ENCODE results near the gene FURIN.

FURIN gene

GRCh38 chr15:90876046-90876445, 7.7 kb downstream of the FURIN start:
- Histone ChIP-seq H3K4me1 (ENCODE audit: insufficient read depth, insufficient read length) (peaks cover 16% of the 10 kb centered on the region), H3K4me3 (ENCODE audit: insufficient read length, low read depth) (no peak overlapping the region), H3K36me3 (ENCODE audit: insufficient read depth, insufficient read length, low read length) (peaks cover 60% of the 10 kb centered on the region), H3K9me3 (ENCODE audit: insufficient read depth, low read length) (no peaks in the 10 kb centered on the region), H3K9ac (ENCODE audit: insufficient read length, low read depth) (no peak overlapping the region), H3K27me3 (ENCODE audit: insufficient read depth, insufficient read length) (no peaks in the 10 kb centered on the region)
- no peak for DNase-seq (ENCODE audit: low read depth, low spot score)
- TF ChIP-seq ZNF274 (IDR thresholded peaks at IDR 0.05; ENCODE audit: low read depth, low read length) (no peak), YY1 (IDR thresholded peaks at IDR 0.05; ENCODE audit: insufficient read depth, insufficient read length) (no peak), SUZ12 (IDR thresholded peaks at IDR 0.05; ENCODE audit: extremely low read depth, insufficient read depth, insufficient read length) (no peak)

DNA sequence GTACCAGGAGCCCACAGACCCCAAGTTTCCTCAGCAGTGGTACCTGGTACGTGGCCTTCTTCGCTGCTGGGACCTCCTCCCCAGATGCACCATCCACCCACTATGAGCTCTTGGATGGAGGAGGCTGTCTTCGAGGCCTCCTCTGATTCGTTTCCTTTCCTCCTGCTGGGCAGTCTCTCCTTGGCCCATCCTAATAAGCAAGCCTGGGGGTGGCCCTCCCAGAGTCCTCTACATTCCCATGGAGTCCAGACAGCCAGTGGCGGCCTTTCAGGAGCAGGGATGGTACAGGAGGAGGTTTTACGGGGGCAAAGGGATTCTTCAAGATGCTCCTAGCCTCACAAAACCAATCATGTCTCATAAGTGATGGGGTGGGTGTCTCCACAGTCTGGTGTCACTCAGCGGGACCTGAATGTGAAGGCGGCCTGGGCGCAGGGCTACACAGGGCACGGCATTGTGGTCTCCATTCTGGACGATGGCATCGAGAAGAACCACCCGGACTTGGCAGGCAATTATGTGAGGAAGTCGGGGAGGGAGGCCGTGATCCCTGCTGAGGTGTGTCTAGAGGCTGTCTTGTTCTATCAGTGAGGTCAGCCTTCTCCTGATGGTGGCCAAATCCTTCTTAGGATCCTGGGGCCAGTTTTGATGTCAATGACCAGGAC, 8.3 kb downstream of the FURIN start:
- Histone ChIP-seq H3K4me3 (ENCODE audit: insufficient read length, low read depth) (no peak overlapping the region), H3K9me3 (ENCODE audit: insufficient read depth, low read length) (no peaks in the 10 kb centered on the region), H3K9ac (ENCODE audit: insufficient read length, low read depth) (no peak overlapping the region), H3K27me3 (ENCODE audit: insufficient read depth, insufficient read length) (no peaks in the 10 kb centered on the region), H3K4me1 (ENCODE audit: insufficient read depth, insufficient read length) (peaks cover 16% of the 10 kb centered on the region), H3K36me3 (ENCODE audit: insufficient read depth, insufficient read length, low read length) (peaks cover 66% of the 10 kb centered on the region)
- no peak for TF ChIP-seq ZNF274 (IDR thresholded peaks at IDR 0.05; ENCODE audit: low read depth, low read length)
- no peak for TF ChIP-seq SUZ12 (IDR thresholded peaks at IDR 0.05; ENCODE audit: extremely low read depth, insufficient read depth, insufficient read length)
- TF ChIP-seq YY1 (IDR thresholded peaks at IDR 0.05; ENCODE audit: insufficient read depth, insufficient read length), result no peak
- DNase-seq (ENCODE audit: low read depth, low spot score), result no peak

GRCh38 chr15:90877315-90877714, 8.9 kb downstream of the FURIN start:
- Histone ChIP-seq H3K36me3 (ENCODE audit: insufficient read depth, insufficient read length, low read length) (peaks cover 73% of the 10 kb centered on the region), H3K9me3 (ENCODE audit: insufficient read depth, low read length) (no peaks in the 10 kb centered on the region), H3K9ac (ENCODE audit: insufficient read length, low read depth) (no peak overlapping the region), H3K27me3 (ENCODE audit: insufficient read depth, insufficient read length) (no peaks in the 10 kb centered on the region), H3K4me1 (ENCODE audit: insufficient read depth, insufficient read length) (peaks cover 16% of the 10 kb centered on the region), H3K4me3 (ENCODE audit: insufficient read length, low read depth) (no peak overlapping the region)
- DNase-seq (ENCODE audit: low read depth, low spot score), result no peak
- TF ChIP-seq ZNF274 (IDR thresholded peaks at IDR 0.05; ENCODE audit: low read depth, low read length) (no peak), SUZ12 (IDR thresholded peaks at IDR 0.05; ENCODE audit: extremely low read depth, insufficient read depth, insufficient read length) (no peak), YY1 (IDR thresholded peaks at IDR 0.05; ENCODE audit: insufficient read depth, insufficient read length) (no peak)

GRCh38 chr15:90877996-90878395, 9.6 kb downstream of the FURIN start:
- Histone ChIP-seq H3K36me3 (ENCODE audit: insufficient read depth, insufficient read length, low read length) (peaks cover 80% of the 10 kb centered on the region), H3K27me3 (ENCODE audit: insufficient read depth, insufficient read length) (no peaks in the 10 kb centered on the region), H3K4me3 (ENCODE audit: insufficient read length, low read depth) (no peak overlapping the region), H3K9ac (ENCODE audit: insufficient read length, low read depth) (no peak overlapping the region), H3K4me1 (ENCODE audit: insufficient read depth, insufficient read length) (peaks cover 11% of the 10 kb centered on the region), H3K9me3 (ENCODE audit: insufficient read depth, low read length) (no peaks in the 10 kb centered on the region)
- TF ChIP-seq ZNF274 (IDR thresholded peaks at IDR 0.05; ENCODE audit: low read depth, low read length), result no peak
- no peak for TF ChIP-seq YY1 (IDR thresholded peaks at IDR 0.05; ENCODE audit: insufficient read depth, insufficient read length)
- TF ChIP-seq SUZ12 (IDR thresholded peaks at IDR 0.05; ENCODE audit: extremely low read depth, insufficient read depth, insufficient read length), result no peak
- no peak for DNase-seq (ENCODE audit: low read depth, low spot score)

- Histone ChIP-seq H3K9ac (ENCODE audit: insufficient read length, low read depth) (no peak overlapping the region), H3K36me3 (ENCODE audit: insufficient read depth, insufficient read length, low read length) (peaks cover 81% of the 10 kb centered on the region)
- TF ChIP-seq ZNF274 (IDR thresholded peaks at IDR 0.05; ENCODE audit: low read depth, low read length), result no peak
- no peak for TF ChIP-seq YY1 (IDR thresholded peaks at IDR 0.05; ENCODE audit: insufficient read depth, insufficient read length)
- TF ChIP-seq SUZ12 (IDR thresholded peaks at IDR 0.05; ENCODE audit: extremely low read depth, insufficient read depth, insufficient read length), result no peak
These were observed 10.3 kb downstream of the FURIN start for GRCh38 chr15:90878660-90879059.

GRCh38 chr15:90879730-90880366, 11.5 kb downstream of the FURIN start:
- H3K9me3 ChIP-seq (ENCODE audit: insufficient read depth, low read length), result no peaks in the 10 kb centered on the region
- H3K4me1 ChIP-seq (ENCODE audit: insufficient read depth, insufficient read length), result peaks cover 12% of the 10 kb centered on the region
- H3K27me3 ChIP-seq (ENCODE audit: insufficient read depth, insufficient read length), result no peaks in the 10 kb centered on the region
- no peak overlapping the region for H3K4me3 ChIP-seq (ENCODE audit: insufficient read length, low read depth)
- no peak for DNase-seq (ENCODE audit: low read depth, low spot score)
- no peak overlapping the region for H3K9ac ChIP-seq (ENCODE audit: insufficient read length, low read depth)
- peaks cover 81% of the 10 kb centered on the region for H3K36me3 ChIP-seq (ENCODE audit: insufficient read depth, insufficient read length, low read length)
- TF ChIP-seq ZNF274 (IDR thresholded peaks at IDR 0.05; ENCODE audit: low read depth, low read length) (no peak), SUZ12 (IDR thresholded peaks at IDR 0.05; ENCODE audit: extremely low read depth, insufficient read depth, insufficient read length) (no peak), YY1 (IDR thresholded peaks at IDR 0.05; ENCODE audit: insufficient read depth, insufficient read length) (no peak)

More at GRCh38 chr15:90878660-90879059, 10.3 kb downstream of the FURIN start:
- Histone ChIP-seq H3K27me3 (ENCODE audit: insufficient read depth, insufficient read length) (no peaks in the 10 kb centered on the region), H3K4me1 (ENCODE audit: insufficient read depth, insufficient read length) (peaks cover 13% of the 10 kb centered on the region), H3K9me3 (ENCODE audit: insufficient read depth, low read length) (no peaks in the 10 kb centered on the region), H3K4me3 (ENCODE audit: insufficient read length, low read depth) (no peak overlapping the region)
- DNase-seq (ENCODE audit: low read depth, low spot score), result no peak

GRCh38 chr15:90880381-90881145, 12.2 kb downstream of the FURIN start:
- TF ChIP-seq YY1 (IDR thresholded peaks at IDR 0.05; ENCODE audit: insufficient read depth, insufficient read length) (no peak), ZNF274 (IDR thresholded peaks at IDR 0.05; ENCODE audit: low read depth, low read length) (no peak), SUZ12 (IDR thresholded peaks at IDR 0.05; ENCODE audit: extremely low read depth, insufficient read depth, insufficient read length) (no peak)
- Histone ChIP-seq H3K27me3 (ENCODE audit: insufficient read depth, insufficient read length) (no peaks in the 10 kb centered on the region), H3K4me1 (ENCODE audit: insufficient read depth, insufficient read length) (peaks cover 19% of the 10 kb centered on the region), H3K9me3 (ENCODE audit: insufficient read depth, low read length) (no peaks in the 10 kb centered on the region), H3K4me3 (ENCODE audit: insufficient read length, low read depth) (no peak overlapping the region), H3K36me3 (ENCODE audit: insufficient read depth, insufficient read length, low read length) (peaks cover 75% of the 10 kb centered on the region), H3K9ac (ENCODE audit: insufficient read length, low read depth) (no peak overlapping the region)
- DNase-seq (ENCODE audit: low read depth, low spot score), result no peak

Data from NT2/D1 (cell line).